Caco-2 (cell line): ENCODE results near the gene CDK2. TPM values are rescaled to one million over a fixed set of nuclear protein-coding genes. Genes with fewer than 3 reads are reported as not detected.

ENCODE experiments used
- BruUV-seq: library from RNA; stranded (reverse); fragments of 400-500 nt; replicated peaks from 2 replicates; lab custom pipeline; 2021; lab: Mats Ljungman, UMichigan
- CTCF ChIA-PET: fragments of 300-600 bp; sonication (Branson Sonifier 250); formaldehyde crosslinking; loops from one replicate; lab custom pipeline; 2022; ENCODE audit warnings: antibody characterized with exemption; lab: Charles Lee
- POLR2A ChIA-PET: fragments of 300-600 bp; sonication (Branson Sonifier 250); formaldehyde crosslinking; loops from one replicate; lab custom pipeline; 2022; ENCODE audit warnings: antibody characterized with exemption; lab: Charles Lee
- DNase-seq, 2 experiments: peaks; one replicate each; pipeline versions ENCODE4 v3.0.0 to v3.0.0-alpha.2; 2020 to 2022
- H3K27me3 ChIP-seq: replicated peaks from 2 replicates; pipeline ENCODE4 v1.6.0; 2011; ENCODE audit warnings: low read length; ENCODE audit not compliant: control insufficient read depth, insufficient read depth
- H3K36me3 ChIP-seq: 2 replicates; pipeline ENCODE4 v1.5.1; 2011; ENCODE audit warnings: low read length; ENCODE audit not compliant: control insufficient read depth, insufficient read depth
- H3K4me1 ChIP-seq: fragments of 250-450 bp; sonication (Bioruptor Pico); 2 replicates; pipeline ENCODE4 v1.5.1; 2020; ENCODE audit warnings: mild to moderate bottlenecking
- H3K4me3 ChIP-seq: 2 replicates; pipeline ENCODE4 v1.5.1; 2011; ENCODE audit warnings: low read depth, mild to moderate bottlenecking, control low read depth, low read length
- H3K9me3 ChIP-seq: fragments of 250-450 bp; sonication (Bioruptor Pico); 2 replicates; pipeline ENCODE4 v1.5.1; 2020; ENCODE audit warnings: mild to moderate bottlenecking, moderate library complexity
- H3K27ac Mint-ChIP-seq: one replicate; pipeline ENCODE4 v1.8.0; 2022; ENCODE audit warnings: mixed read lengths; ENCODE audit not compliant: unreplicated experiment
- H3K27me3 Mint-ChIP-seq: one replicate; pipeline ENCODE4 v1.8.0; 2022; ENCODE audit warnings: mixed read lengths; ENCODE audit not compliant: insufficient read depth, unreplicated experiment
- H3K36me3 Mint-ChIP-seq: one replicate; pipeline ENCODE4 v1.8.0; 2022; ENCODE audit warnings: mild to moderate bottlenecking, mixed read lengths; ENCODE audit not compliant: insufficient read depth, unreplicated experiment
- H3K4me1 Mint-ChIP-seq: one replicate; pipeline ENCODE4 v1.8.0; 2022; ENCODE audit warnings: low read depth, mixed read lengths; ENCODE audit not compliant: unreplicated experiment
- H3K4me3 Mint-ChIP-seq: one replicate; pipeline ENCODE4 v1.8.0; 2022; ENCODE audit warnings: mild to moderate bottlenecking, moderate library complexity, mixed read lengths; ENCODE audit not compliant: unreplicated experiment
- H3K9me3 Mint-ChIP-seq: one replicate; pipeline ENCODE4 v1.8.0; 2022; ENCODE audit warnings: mixed read lengths; ENCODE audit not compliant: unreplicated experiment
- CTCF ChIP-seq, 2 experiments: fragments of 200-600 bp in 1 of 2; IDR thresholded peaks; 1 replicate in 1 of 2; 2 replicates in 1 of 2; pipeline versions ENCODE4 v1.5.1 to v1.8.0; 2011 to 2022; ENCODE audit warnings: antibody characterized with exemption in 1 of 2, control low read depth in 1 of 2, inconsistent platforms in 1 of 2, low read depth in 1 of 2, low read length in 1 of 2, mild to moderate bottlenecking in 1 of 2, moderate library complexity in 1 of 2; ENCODE audit not compliant: insufficient read depth in 1 of 2, severe bottlenecking in 1 of 2, unreplicated experiment in 1 of 2
- intact Hi-C: fragments of 100-400 bp; cut with micrococcal nuclease; formaldehyde crosslinking; loops from one replicate; pipeline ENCODE4 v1.10.0; 2022; ENCODE audit not compliant: unreplicated experiment
- total RNA-seq: library from RNA; stranded (reverse); gene quantifications from 2 replicates; pipeline ENCODE4 v1.2.3, GENCODE V29; 2022

Gene CDK2
- total RNA-seq, 1 experiment from 2014 or later = 110 TPM

- POLR2A ChIA-PET = no interaction called here
- intact Hi-C loops = no loop called here
- no TSS peak for BruUV-seq
Observed at GRCh38 chr12:55929306-55929791, 37.3 kb upstream of the CDK2 start.

GRCh38 chr12:55930771-55931316, 35.8 kb upstream of the CDK2 start, which contains the start of gene DGKA:
DGKA (plus strand) TSS chr12:55931162; CDS start chr12:55936504, 5,342 bp downstream.
- Mint-ChIP-seq H3K4me1 (peaks cover 25% of the 10 kb centered on the region), H3K36me3 (peaks cover 26% of the 10 kb centered on the region), H3K27ac (peak within 1 kb of the TSS; percentile 64), H3K27me3 (no peaks in the 10 kb centered on the region), H3K9me3 (no peaks in the 10 kb centered on the region), H3K4me3 (peak within 1 kb of the TSS; percentile 90)
- ChIA-PET CTCF (interaction anchor here (0.6 to 2.2 kb wide), 9 partner anchors 10 to 173 kb away, joined by 3 to 7 read pairs (median 3); partner anchors contain the start of genes ORMDL2, PA2G4, RAB5B and SARNP), POLR2A (interaction anchor here (0.8 to 1.0 kb wide), 2 partner anchors 43 to 83 kb away, joined by 3 to 4 read pairs; partner anchors contain the start of gene RAB5B)
- no peaks in the 10 kb centered on the region for H3K36me3 ChIP-seq
- DNase-seq = peak; percentile 41 to 43
- H3K4me3 ChIP-seq = peak within 1 kb of the TSS; percentile 80
- BruUV-seq = no TSS peak
- H3K27me3 ChIP-seq = no peaks in the 10 kb centered on the region
- peaks cover 33% of the 10 kb centered on the region for H3K4me1 ChIP-seq
- H3K9me3 ChIP-seq = no peaks in the 10 kb centered on the region
- peak; percentile 54 to 66 for TF ChIP-seq CTCF (IDR thresholded peaks at IDR 0.05; ENCODE audit: insufficient read depth in 1 of 2, low read depth in 1 of 2, low read length in 1 of 2, severe bottlenecking in 1 of 2, unreplicated experiment in 1 of 2)
- intact Hi-C loops = loop anchor here (1.0 to 5.0 kb wide), 4 partner anchors 9 to 110 kb away; partner anchors contain the start of gene RPS26

More at GRCh38 chr12:55929306-55929791, 37.3 kb upstream of the CDK2 start:
- Mint-ChIP-seq H3K27me3 (no peaks in the 10 kb centered on the region), H3K9me3 (no peaks in the 10 kb centered on the region), H3K4me1 (peaks cover 35% of the 10 kb centered on the region), H3K36me3 (peaks cover 39% of the 10 kb centered on the region), H3K27ac (no peak overlapping the region), H3K4me3 (peak overlapping the region; percentile 27)
- no peak for DNase-seq
- CTCF ChIA-PET = interaction anchor here (1.3 kb wide), 1 partner anchor 11 kb away, joined by 6 read pairs; no protein-coding TSS in a partner anchor
- H3K27me3 ChIP-seq = no peaks in the 10 kb centered on the region
- no peak for TF ChIP-seq CTCF (IDR thresholded peaks at IDR 0.05; ENCODE audit: insufficient read depth in 1 of 2, low read depth in 1 of 2, low read length in 1 of 2, severe bottlenecking in 1 of 2, unreplicated experiment in 1 of 2)
- H3K4me1 ChIP-seq = peaks cover 33% of the 10 kb centered on the region
- 0 out of 2 replicates have a peak, but pooled peaks cover 1% of the 10 kb centered on the region for H3K36me3 ChIP-seq
- H3K4me3 ChIP-seq = no peak overlapping the region
- no peaks in the 10 kb centered on the region for H3K9me3 ChIP-seq

GRCh38 chr12:55931317-55931779, 35.3 kb upstream of the CDK2 start:
- TF ChIP-seq CTCF (IDR thresholded peaks at IDR 0.05; ENCODE audit: insufficient read depth in 1 of 2, low read depth in 1 of 2, low read length in 1 of 2, severe bottlenecking in 1 of 2, unreplicated experiment in 1 of 2) = no peak
- Mint-ChIP-seq H3K4me3 (peak overlapping the region; percentile 90), H3K9me3 (no peaks in the 10 kb centered on the region), H3K36me3 (peaks cover 26% of the 10 kb centered on the region), H3K27ac (peak overlapping the region; percentile 49), H3K27me3 (no peaks in the 10 kb centered on the region), H3K4me1 (peaks cover 23% of the 10 kb centered on the region)
- Histone ChIP-seq H3K9me3 (no peaks in the 10 kb centered on the region), H3K36me3 (no peaks in the 10 kb centered on the region), H3K4me1 (peaks cover 33% of the 10 kb centered on the region), H3K27me3 (no peaks in the 10 kb centered on the region), H3K4me3 (peak overlapping the region; percentile 80)
- ChIA-PET CTCF (interaction anchor here (0.6 to 2.2 kb wide), 9 partner anchors 9 to 191 kb away, joined by 3 to 7 read pairs (median 3); partner anchors contain the start of genes ORMDL2 and RAB5B), POLR2A (interaction anchor here (0.6 to 1.0 kb wide), 4 partner anchors 43 to 102 kb away, joined by 3 to 5 read pairs (median 4); partner anchors contain the start of genes DNAJC14, RAB5B and SUOX)
- intact Hi-C loops = loop anchor here (2.0 to 5.0 kb wide), 2 partner anchors 41 to 96 kb away; no protein-coding TSS in a partner anchor
- DNase-seq = no peak
- no TSS peak for BruUV-seq
